Measurements from ENCODE around the gene IMPDH2.
A peak's percentile ranks its signal among the peaks of the same experiment; 100 is the strongest.
"Not testable (repeated sequence)": the region's sequence is repeated elsewhere in the genome, so short reads cannot be mapped to it uniquely, and the experiment has no call there.

Gene IMPDH2

GRCh38 chr3:49017229-49017970 is 11.8 kb downstream of the IMPDH2 start:
- H3K9me3 Mint-ChIP-seq = no peaks in the 10 kb centered on the region
- H3K27me3 Mint-ChIP-seq = no peaks in the 10 kb centered on the region
- DNase-seq (no peak), ATAC-seq (replicated peaks) (no peak)
- H3K4me1 Mint-ChIP-seq = peaks cover 30 to 50% of the 10 kb centered on the region in 2 donors
- H3K4me3 Mint-ChIP-seq = peak overlapping the region; percentile 91 to 95
- H3K27ac Mint-ChIP-seq = peak overlapping the region; percentile 99
- peaks cover 40 to 41% of the 10 kb centered on the region in 2 donors for H3K36me3 Mint-ChIP-seq

GRCh38 chr3:49016414-49017228 is 12.6 kb downstream of the IMPDH2 start:
- Mint-ChIP-seq H3K4me1 (peaks cover 36 to 55% of the 10 kb centered on the region in 2 donors), H3K27ac (peak overlapping the region; percentile 99), H3K36me3 (peaks cover 37 to 47% of the 10 kb centered on the region in 2 donors), H3K4me3 (peak overlapping the region; percentile 91 to 95), H3K9me3 (no peaks in the 10 kb centered on the region), H3K27me3 (no peaks in the 10 kb centered on the region)
- DNase-seq = no peak
- ATAC-seq (replicated peaks) = no peak

GRCh38 chr3:49015765-49016164 is 13.4 kb downstream of the IMPDH2 start:
- Mint-ChIP-seq H3K27ac (no peak overlapping the region), H3K4me3 (no peak overlapping the region), H3K27me3 (no peaks in the 10 kb centered on the region), H3K9me3 (no peaks in the 10 kb centered on the region), H3K36me3 (peaks cover 35 to 45% of the 10 kb centered on the region in 2 donors), H3K4me1 (peaks cover 36 to 57% of the 10 kb centered on the region in 2 donors)
- DNase-seq (no peak), ATAC-seq (replicated peaks) (no peak)

- Mint-ChIP-seq H3K9me3 (no peaks in the 10 kb centered on the region), H3K27ac (peak overlapping the region; percentile 89), H3K4me3 (no peak overlapping the region), H3K27me3 (no peaks in the 10 kb centered on the region), H3K36me3 (peaks cover 30 to 39% of the 10 kb centered on the region in 2 donors), H3K4me1 (peaks cover 33 to 52% of the 10 kb centered on the region in 2 donors)
- DNase-seq (no peak), ATAC-seq (replicated peaks) (no peak)
Measured at GRCh38 chr3:49015072-49015471, 14.1 kb downstream of the IMPDH2 start.

GRCh38 chr3:49013738-49014660 is 15.2 kb downstream of the IMPDH2 start:
- peak; percentile 46 to 49 for ATAC-seq (replicated peaks)
- no peak for DNase-seq
- H3K27me3 Mint-ChIP-seq = no peaks in the 10 kb centered on the region
- H3K36me3 Mint-ChIP-seq = peaks cover 35 to 42% of the 10 kb centered on the region in 2 donors
- H3K27ac Mint-ChIP-seq = peak overlapping the region; percentile 47
- H3K9me3 Mint-ChIP-seq = no peaks in the 10 kb centered on the region
- no peak overlapping the region for H3K4me3 Mint-ChIP-seq
- peaks cover 38 to 52% of the 10 kb centered on the region in 2 donors for H3K4me1 Mint-ChIP-seq

- Mint-ChIP-seq H3K4me1 (peaks cover 40 to 57% of the 10 kb centered on the region in 2 donors), H3K4me3 (no peak overlapping the region), H3K36me3 (peaks cover 38 to 45% of the 10 kb centered on the region in 2 donors), H3K9me3 (no peaks in the 10 kb centered on the region), H3K27me3 (no peaks in the 10 kb centered on the region), H3K27ac (no peak overlapping the region)
- DNase-seq (no peak), ATAC-seq (replicated peaks) (no peak)
Measured at GRCh38 chr3:49013113-49013737, 16.0 kb downstream of the IMPDH2 start.

GRCh38 chr3:49012441-49013017 is 16.7 kb downstream of the IMPDH2 start:
- Mint-ChIP-seq H3K27me3 (no peaks in the 10 kb centered on the region), H3K4me1 (peaks cover 43 to 57% of the 10 kb centered on the region in 2 donors), H3K27ac (no peak overlapping the region), H3K4me3 (no peak overlapping the region), H3K36me3 (peaks cover 40 to 50% of the 10 kb centered on the region in 2 donors), H3K9me3 (no peaks in the 10 kb centered on the region)
- no peak for DNase-seq
- ATAC-seq (replicated peaks) = no peak

- H3K36me3 Mint-ChIP-seq = peaks cover 27 to 32% of the 10 kb centered on the region in 2 donors
- DNase-seq = no peak
- H3K27ac Mint-ChIP-seq = peak overlapping the region; percentile 67
- peak overlapping the region in 1 of 2 donors; percentile 41 for H3K4me3 Mint-ChIP-seq
- ATAC-seq (replicated peaks) = no peak
- no peaks in the 10 kb centered on the region for H3K9me3 Mint-ChIP-seq
- H3K27me3 Mint-ChIP-seq = no peaks in the 10 kb centered on the region
- peaks cover 41 to 60% of the 10 kb centered on the region in 2 donors for H3K4me1 Mint-ChIP-seq
Measured at GRCh38 chr3:49009396-49009795, 19.8 kb downstream of the IMPDH2 start.

- not testable (repeated sequence) for H3K27ac Mint-ChIP-seq; DNase-seq; H3K9me3 Mint-ChIP-seq; ATAC-seq (replicated peaks); H3K27me3 Mint-ChIP-seq
- H3K36me3 Mint-ChIP-seq = peaks cover 23 to 28% of the 10 kb centered on the region in 2 donors
- peak overlapping the region; percentile 98 for H3K4me3 Mint-ChIP-seq
- peaks cover 36 to 55% of the 10 kb centered on the region in 2 donors for H3K4me1 Mint-ChIP-seq
Measured at GRCh38 chr3:49008627-49009026, 20.6 kb downstream of the IMPDH2 start.

GRCh38 chr3:49007771-49008528 is 21.2 kb downstream of the IMPDH2 start:
- peak overlapping the region; percentile 98 for H3K4me3 Mint-ChIP-seq
- ATAC-seq (replicated peaks) (peak; percentile 56 to 68), DNase-seq (peak; percentile 76)
- H3K27me3 Mint-ChIP-seq = no peaks in the 10 kb centered on the region
- H3K36me3 Mint-ChIP-seq = peaks cover 23 to 28% of the 10 kb centered on the region in 2 donors
- peak overlapping the region; percentile 100 for H3K27ac Mint-ChIP-seq
- H3K9me3 Mint-ChIP-seq = no peaks in the 10 kb centered on the region
- H3K4me1 Mint-ChIP-seq = peaks cover 31 to 50% of the 10 kb centered on the region in 2 donors

GRCh38 chr3:49007068-49007770 is 22.0 kb downstream of the IMPDH2 start, which contains the start of gene WDR6:
Gene WDR6 (plus strand): TSS chr3:49007391. CDS start chr3:49007432, 41 bp downstream.
- peaks cover 26 to 47% of the 10 kb centered on the region in 2 donors for H3K4me1 Mint-ChIP-seq
- no peaks in the 10 kb centered on the region for H3K27me3 Mint-ChIP-seq
- DNase-seq (peak; percentile 98), ATAC-seq (replicated peaks) (peak; percentile 91 to 93)
- peak within 1 kb of the TSS; percentile 100 for H3K27ac Mint-ChIP-seq
- H3K4me3 Mint-ChIP-seq = peak within 1 kb of the TSS; percentile 98
- H3K9me3 Mint-ChIP-seq = no peaks in the 10 kb centered on the region
- H3K36me3 Mint-ChIP-seq = peaks cover 25 to 26% of the 10 kb centered on the region in 2 donors

GRCh38 chr3:49006408-49007067 is 22.7 kb downstream of the IMPDH2 start:
- peaks cover 24 to 28% of the 10 kb centered on the region in 2 donors for H3K36me3 Mint-ChIP-seq
- peak overlapping the region; percentile 100 for H3K27ac Mint-ChIP-seq
- H3K27me3 Mint-ChIP-seq = no peaks in the 10 kb centered on the region
- DNase-seq = no peak
- peak overlapping the region; percentile 98 for H3K4me3 Mint-ChIP-seq
- H3K9me3 Mint-ChIP-seq = no peaks in the 10 kb centered on the region
- peak; percentile 1 to 5 for ATAC-seq (replicated peaks)
- peaks cover 22 to 41% of the 10 kb centered on the region in 2 donors for H3K4me1 Mint-ChIP-seq
